ENCODE measurements around the gene RPGRIP1L. TPM values are rescaled to one million over a fixed set of nuclear protein-coding genes. Genes with fewer than 3 reads are reported as not detected.

Gene RPGRIP1L
- total RNA-seq, 4 donors from 2014 or later = 1.2 to 6.1 (median 2.3) TPM

DNA sequence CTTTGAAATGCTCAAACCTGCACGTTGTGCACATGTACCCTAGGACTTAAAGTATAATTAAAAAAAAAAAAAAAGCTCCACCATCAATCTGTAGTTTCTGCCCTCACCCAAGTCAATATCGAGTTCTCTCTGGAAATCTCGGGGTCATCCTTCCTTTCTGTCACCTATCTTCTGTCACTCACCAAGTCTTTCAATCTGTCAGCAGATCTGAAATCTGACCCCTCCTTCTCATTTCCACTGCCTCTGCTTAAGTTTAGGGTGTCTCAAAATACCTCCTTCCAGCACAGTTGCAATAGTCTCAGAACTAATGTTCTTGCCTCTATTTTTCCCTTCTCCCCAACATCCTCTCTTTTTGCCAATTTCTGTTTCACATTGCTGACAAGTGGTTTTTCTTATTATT, 32.6 kb upstream of the RPGRIP1L start:
- no peak for DNase-seq (ENCODE audit: low spot score in 2 of 2)
- TF ChIP-seq POLR2A (IDR thresholded peaks at IDR 0.05) = no peak
- TF ChIP-seq, protein P1, sequence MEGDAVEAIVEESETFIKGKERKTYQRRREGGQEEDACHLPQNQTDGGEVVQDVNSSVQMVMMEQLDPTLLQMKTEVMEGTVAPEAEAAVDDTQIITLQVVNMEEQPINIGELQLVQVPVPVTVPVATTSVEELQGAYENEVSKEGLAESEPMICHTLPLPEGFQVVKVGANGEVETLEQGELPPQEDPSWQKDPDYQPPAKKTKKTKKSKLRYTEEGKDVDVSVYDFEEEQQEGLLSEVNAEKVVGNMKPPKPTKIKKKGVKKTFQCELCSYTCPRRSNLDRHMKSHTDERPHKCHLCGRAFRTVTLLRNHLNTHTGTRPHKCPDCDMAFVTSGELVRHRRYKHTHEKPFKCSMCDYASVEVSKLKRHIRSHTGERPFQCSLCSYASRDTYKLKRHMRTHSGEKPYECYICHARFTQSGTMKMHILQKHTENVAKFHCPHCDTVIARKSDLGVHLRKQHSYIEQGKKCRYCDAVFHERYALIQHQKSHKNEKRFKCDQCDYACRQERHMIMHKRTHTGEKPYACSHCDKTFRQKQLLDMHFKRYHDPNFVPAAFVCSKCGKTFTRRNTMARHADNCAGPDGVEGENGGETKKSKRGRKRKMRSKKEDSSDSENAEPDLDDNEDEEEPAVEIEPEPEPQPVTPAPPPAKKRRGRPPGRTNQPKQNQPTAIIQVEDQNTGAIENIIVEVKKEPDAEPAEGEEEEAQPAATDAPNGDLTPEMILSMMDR (IDR thresholded peaks at IDR 0.05) = no peak
- 77 to 86% methylated on average over 3 of the region's 3 CpGs for WGBS, 2 donors
- H3K4me3 ChIP-seq (ENCODE audit: low read depth, poor library complexity, severe bottlenecking) = no peak overlapping the region
- intact Hi-C loops (cut with DNase I; ENCODE audit: low total_unique reads) = no loop called here

DNA sequence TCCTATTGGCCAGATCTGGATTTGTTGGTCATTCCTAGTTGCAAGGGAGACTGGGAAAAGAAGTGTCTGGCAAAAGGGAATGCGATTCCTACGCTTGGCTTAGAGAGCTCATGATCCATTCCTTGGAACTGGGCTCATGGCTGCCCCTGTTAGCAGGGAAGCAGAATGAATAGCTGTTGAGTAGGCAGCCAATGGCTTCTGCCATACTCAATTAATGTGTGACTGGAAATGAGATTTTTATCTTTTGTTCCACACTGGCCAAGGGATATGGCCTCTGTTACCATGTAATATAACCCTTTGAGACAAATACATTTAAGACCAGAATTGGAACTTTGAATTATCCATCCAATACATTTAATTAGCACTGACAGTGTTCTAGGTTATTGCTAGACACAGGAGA, 31.2 kb upstream of the RPGRIP1L start:
- no peak overlapping the region for H3K4me3 ChIP-seq (ENCODE audit: low read depth, poor library complexity, severe bottlenecking)
- intact Hi-C loops (cut with DNase I; ENCODE audit: low total_unique reads) = no loop called here
- no peak for DNase-seq (ENCODE audit: low spot score in 2 of 2)
- TF ChIP-seq, protein P1 (IDR thresholded peaks at IDR 0.05) = no peak
- TF ChIP-seq POLR2A (IDR thresholded peaks at IDR 0.05) = no peak
- WGBS, 2 donors = 94 to 98% methylated on average over 2 of the region's 2 CpGs

DNA sequence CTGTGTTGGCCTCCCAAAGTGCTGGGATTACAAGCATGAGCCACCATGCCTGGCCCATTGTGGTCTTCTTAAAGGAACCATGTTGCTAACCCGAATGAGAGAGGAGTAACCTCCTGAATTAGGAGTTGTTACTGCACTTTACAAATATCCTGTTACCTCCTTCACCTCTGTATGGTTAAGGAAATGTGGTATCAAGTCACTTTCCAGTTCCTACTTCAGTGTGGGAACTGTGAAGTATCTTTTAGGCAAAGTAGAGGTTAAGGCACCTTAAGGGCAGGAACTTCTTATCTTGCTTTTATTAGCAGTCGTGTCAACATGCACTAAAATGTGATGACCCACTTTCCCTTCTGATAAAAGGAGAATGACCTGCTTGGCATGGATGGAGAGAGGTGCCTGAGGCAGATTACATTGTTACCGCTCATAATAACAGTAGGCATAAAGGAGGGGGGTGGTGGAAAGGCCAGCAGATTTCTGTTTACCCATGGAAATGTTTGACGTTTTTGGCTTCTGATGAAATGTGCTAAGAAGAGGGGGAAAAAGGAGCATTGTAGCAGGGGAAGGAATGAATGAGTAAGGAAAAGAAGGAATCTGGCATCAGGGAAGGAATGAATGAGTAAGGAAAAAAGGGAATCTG, 28.8 kb upstream of the RPGRIP1L start:
- intact Hi-C loops (cut with DNase I; ENCODE audit: low total_unique reads) = no loop called here
- 35 to 43% methylated on average over 4 of the region's 4 CpGs for WGBS, 2 donors
- no peak for DNase-seq (ENCODE audit: low spot score in 2 of 2)
- TF ChIP-seq, protein P1 (IDR thresholded peaks at IDR 0.05) = no peak
- TF ChIP-seq POLR2A (IDR thresholded peaks at IDR 0.05) = no peak
- H3K4me3 ChIP-seq (ENCODE audit: low read depth, poor library complexity, severe bottlenecking) = no peak overlapping the region

DNA sequence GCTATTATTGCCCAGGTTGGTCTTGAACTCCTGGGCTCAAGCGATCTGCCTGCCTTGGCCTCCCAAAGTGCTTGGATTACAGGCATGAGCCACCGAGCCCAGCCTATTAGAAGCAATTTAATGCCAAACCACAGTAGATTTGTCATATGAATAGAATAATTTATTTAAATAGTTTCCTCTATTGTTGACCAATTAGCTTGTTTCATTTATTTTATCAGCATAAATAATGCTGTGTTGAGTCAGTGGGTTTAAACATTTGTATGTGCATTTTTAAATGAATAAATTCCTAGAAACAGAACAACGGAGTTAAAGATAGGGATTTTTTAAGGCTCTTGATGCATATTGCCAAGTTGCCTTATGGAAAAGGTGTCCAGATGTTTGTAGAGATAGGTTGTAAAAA, 27.0 kb upstream of the RPGRIP1L start:
- 90 to 91% methylated on average over 3 of the region's 3 CpGs for WGBS, 2 donors
- no peak for DNase-seq (ENCODE audit: low spot score in 2 of 2)
- no peak overlapping the region for H3K4me3 ChIP-seq (ENCODE audit: low read depth, poor library complexity, severe bottlenecking)
- no peak for TF ChIP-seq POLR2A (IDR thresholded peaks at IDR 0.05)
- TF ChIP-seq, protein P1 (IDR thresholded peaks at IDR 0.05) = no peak
- intact Hi-C loops (cut with DNase I; ENCODE audit: low total_unique reads) = no loop called here

DNA sequence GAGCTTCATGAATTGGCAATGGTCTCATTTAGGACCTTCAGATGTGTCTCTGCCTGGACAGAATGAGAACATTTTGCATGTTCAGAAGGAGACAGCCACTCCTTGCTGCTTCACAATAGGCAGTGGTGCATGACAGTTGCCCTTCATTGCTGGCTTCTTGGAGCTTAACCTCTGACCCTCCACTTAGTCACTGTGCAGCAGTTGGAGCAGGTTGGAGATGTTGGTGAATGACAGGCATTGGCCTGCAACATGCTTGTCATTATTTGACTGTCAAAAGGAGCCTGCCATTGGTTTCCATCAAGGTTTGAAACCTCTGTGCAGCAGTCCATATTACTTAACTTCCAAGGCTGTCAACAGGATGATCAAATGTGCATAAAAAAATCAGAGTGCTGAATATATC, 23.0 kb upstream of the RPGRIP1L start:
- TF ChIP-seq POLR2A (IDR thresholded peaks at IDR 0.05) = no peak
- TF ChIP-seq, protein P1 (IDR thresholded peaks at IDR 0.05) = no peak
- no peak for DNase-seq (ENCODE audit: low spot score in 2 of 2)
- intact Hi-C loops (cut with DNase I; ENCODE audit: low total_unique reads) = no loop called here
- H3K4me3 ChIP-seq (ENCODE audit: low read depth, poor library complexity, severe bottlenecking) = no peak overlapping the region

DNA sequence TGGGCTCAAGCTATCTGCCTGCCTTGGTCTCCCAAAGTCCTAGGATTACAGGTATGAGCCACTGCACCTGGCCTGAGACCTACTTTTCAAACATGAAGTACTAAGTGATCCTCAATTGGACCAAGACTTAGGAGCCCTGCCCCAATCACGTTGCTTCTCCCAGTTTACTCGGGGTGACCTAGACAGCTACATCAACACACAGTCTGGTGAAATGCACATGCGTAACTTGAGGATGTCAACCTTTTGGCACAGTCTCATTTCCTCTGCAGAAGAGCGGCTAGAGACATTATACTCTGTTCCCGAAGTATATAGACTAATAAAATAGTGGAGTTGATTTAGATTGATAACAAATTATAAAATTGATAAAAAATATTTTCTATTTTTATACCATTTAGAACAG, 17.4 kb upstream of the RPGRIP1L start:
- 85 to 94% methylated on average over 5 of the region's 5 CpGs for WGBS, 2 donors
- intact Hi-C loops (cut with DNase I; ENCODE audit: low total_unique reads) = no loop called here
- no peak overlapping the region for H3K4me3 ChIP-seq (ENCODE audit: low read depth, poor library complexity, severe bottlenecking)
- TF ChIP-seq, protein P1 (IDR thresholded peaks at IDR 0.05) = no peak
- TF ChIP-seq POLR2A (IDR thresholded peaks at IDR 0.05) = no peak
- no peak for DNase-seq (ENCODE audit: low spot score in 2 of 2)

Data from lower leg skin (tissue), 4 donors.